GM21390 (cell line): Measurements from ENCODE around the gene GIMAP7.
"Not testable (repeated sequence)": the region's sequence is repeated elsewhere in the genome, so short reads cannot be mapped to it uniquely, and the experiment has no call there.

ENCODE experiments used
- ATAC-seq: cut with Tn5 transposase; IDR thresholded peaks from one replicate; pipeline ENCODE4 v1.9.1; 2021; ENCODE audit not compliant: unreplicated experiment

GIMAP7 gene

GRCh38 chr7:150511048-150511447 is 3.6 kb upstream of the GIMAP7 start:
- ATAC-seq: no peak

- no peak for ATAC-seq
These were observed 914 bp upstream of the GIMAP7 start for GRCh38 chr7:150513758-150514157.

GRCh38 chr7:150515248-150516147 is 826 bp downstream of the GIMAP7 start:
- ATAC-seq: peak; percentile 19

- ATAC-seq: no peak
These were observed 2.5 kb downstream of the GIMAP7 start for GRCh38 chr7:150516956-150517745.

GRCh38 chr7:150519310-150519709 is 4.6 kb downstream of the GIMAP7 start:
- ATAC-seq: no peak

GRCh38 chr7:150520145-150520544 is 5.5 kb downstream of the GIMAP7 start:
- no peak for ATAC-seq

GRCh38 chr7:150522931-150523330 is 8.3 kb downstream of the GIMAP7 start:
- not testable (repeated sequence) for ATAC-seq

GRCh38 chr7:150524018-150524417 is 9.3 kb downstream of the GIMAP7 start:
- no peak for ATAC-seq

GRCh38 chr7:150531704-150532103 is 17.0 kb downstream of the GIMAP7 start:
- no peak for ATAC-seq

- ATAC-seq: no peak
These were observed 23.6 kb downstream of the GIMAP7 start for GRCh38 chr7:150538259-150538658.

GRCh38 chr7:150553163-150553562 is 38.5 kb downstream of the GIMAP7 start:
- no peak for ATAC-seq

- no peak for ATAC-seq
These were observed 42.0 kb downstream of the GIMAP7 start for GRCh38 chr7:150556521-150557138.

GRCh38 chr7:150560486-150560885 is 45.8 kb downstream of the GIMAP7 start:
- ATAC-seq: no peak

GRCh38 chr7:150562919-150563318 is 48.2 kb downstream of the GIMAP7 start:
- no peak for ATAC-seq

- no peak for ATAC-seq
These were observed 49.3 kb downstream of the GIMAP7 start for GRCh38 chr7:150564006-150564405.

- ATAC-seq: no peak
These were observed 49.9 kb downstream of the GIMAP7 start for GRCh38 chr7:150564566-150564965.

- ATAC-seq: no peak
These were observed 50.6 kb downstream of the GIMAP7 start for GRCh38 chr7:150565239-150565638.

- ATAC-seq: no peak
These were observed 51.5 kb downstream of the GIMAP7 start for GRCh38 chr7:150566123-150566522.

- ATAC-seq: no peak
These were observed 51.9 kb downstream of the GIMAP7 start for GRCh38 chr7:150566572-150566971.

- ATAC-seq: no peak
These were observed 52.5 kb downstream of the GIMAP7 start, which contains the start of gene GIMAP4 for GRCh38 chr7:150567169-150567568. GIMAP4 (plus strand) TSS chr7:150567390; CDS start chr7:150569902, 2,512 bp downstream.

GRCh38 chr7:150567871-150568301 is 53.2 kb downstream of the GIMAP7 start:
- ATAC-seq: no peak
